ENCODE measurements around the gene C5AR2. TPM values are rescaled to one million over a fixed set of nuclear protein-coding genes. Genes with fewer than 3 reads are reported as not detected.
"Not testable (repeated sequence)": the region's sequence is repeated elsewhere in the genome, so short reads cannot be mapped to it uniquely, and the experiment has no call there.

The C5AR2 gene
- total and polyA plus RNA-seq, 2 donors from 2014 or later, result 2.5 to 3.0 TPM

DNA sequence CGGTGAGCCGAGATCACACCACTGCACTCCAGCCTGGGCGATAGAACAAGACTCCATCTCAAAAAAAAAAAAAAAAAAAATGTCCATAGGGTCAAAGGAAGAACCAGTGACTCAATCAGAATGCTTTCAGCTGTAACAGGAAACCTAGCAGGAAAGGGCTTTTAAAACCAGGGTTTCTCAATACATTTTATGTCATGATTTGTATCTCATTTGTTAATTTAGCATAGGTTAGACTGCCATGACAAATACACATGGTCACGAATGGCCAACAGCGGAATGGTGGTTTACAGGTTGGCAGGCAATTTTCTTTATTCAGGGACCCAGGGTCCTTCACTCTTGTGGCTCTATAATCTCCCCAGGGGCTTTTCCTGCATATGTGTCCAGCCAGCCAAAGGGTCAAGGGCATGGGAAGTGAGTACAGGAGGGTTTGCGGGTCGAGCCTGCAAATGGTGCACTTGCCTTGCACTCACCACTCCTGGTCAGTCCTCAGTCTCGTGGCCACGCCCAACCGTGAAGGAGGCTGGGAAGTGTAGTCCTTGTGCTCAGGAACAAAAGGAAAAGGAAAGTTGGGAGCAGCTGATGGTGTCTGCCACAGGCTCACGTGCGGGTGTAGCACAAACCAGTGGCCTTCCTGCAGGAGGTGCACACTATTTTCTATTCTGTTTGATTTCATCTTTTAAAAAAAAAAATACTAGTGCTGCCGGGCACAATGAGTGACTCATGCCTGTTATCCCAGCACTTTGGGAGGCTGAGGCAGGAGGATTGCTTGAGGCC, 32.0 kb downstream of the C5AR2 start:
- Histone ChIP-seq H3K36me3 (ENCODE audit: control insufficient read depth in 2 of 3, insufficient read depth in 3 of 3, low read length in 3 of 3) (peaks cover 3 to 34% (median 15%) of the 10 kb centered on the region in 3 donors), H3K4me1 (ENCODE audit: control insufficient read depth in 2 of 3, insufficient read depth in 2 of 3, low read depth in 1 of 3, low read length in 3 of 3) (no peaks in the 10 kb centered on the region), H3K9me3 (ENCODE audit: control insufficient read depth in 2 of 3, insufficient read depth in 1 of 3, low read length in 3 of 3) (no peaks in the 10 kb centered on the region), H3K27ac (ENCODE audit: low read depth in 2 of 2, low read length in 2 of 2) (no peak overlapping the region), H3K9ac (ENCODE audit: low read length in 3 of 3) (no peak overlapping the region), H3K4me3 (ENCODE audit: low read length in 3 of 3) (no peak overlapping the region), H3K27me3 (ENCODE audit: control insufficient read depth, insufficient read depth, low read length) (no peaks in the 10 kb centered on the region)
- DNase-seq (no peak), FAIRE-seq (no peak)
- intact Hi-C loops (cut with DNase I), result no loop called here
- no peak for TF ChIP-seq CTCF (IDR thresholded peaks at IDR 0.05; ENCODE audit: borderline replicate concordance, extremely low read depth, insufficient read depth)

- H3K4me3 ChIP-seq (ENCODE audit: low read length in 3 of 3); DNase-seq; FAIRE-seq; H3K27me3 ChIP-seq (ENCODE audit: control insufficient read depth, insufficient read depth, low read length); H3K4me1 ChIP-seq (ENCODE audit: control insufficient read depth in 2 of 3, insufficient read depth in 2 of 3, low read depth in 1 of 3, low read length in 3 of 3); intact Hi-C loops (cut with DNase I); H3K9me3 ChIP-seq (ENCODE audit: control insufficient read depth in 2 of 3, insufficient read depth in 1 of 3, low read length in 3 of 3); H3K27ac ChIP-seq (ENCODE audit: low read depth in 2 of 2, low read length in 2 of 2); H3K9ac ChIP-seq (ENCODE audit: low read length in 3 of 3): not testable (repeated sequence)
- H3K36me3 ChIP-seq (ENCODE audit: control insufficient read depth in 2 of 3, insufficient read depth in 3 of 3, low read length in 3 of 3), result peaks cover 0 to 34% (median 17%) of the 10 kb centered on the region in 3 donors
These were observed 33.5 kb downstream of the C5AR2 start for GRCh38 chr19:47365455-47365854.

- no peak for TF ChIP-seq CTCF (IDR thresholded peaks at IDR 0.05; ENCODE audit: borderline replicate concordance, extremely low read depth, insufficient read depth)
- H3K36me3 ChIP-seq (ENCODE audit: control insufficient read depth in 2 of 3, insufficient read depth in 3 of 3, low read length in 3 of 3), result peaks cover 0 to 25% (median 13%) of the 10 kb centered on the region in 3 donors
- intact Hi-C loops (cut with DNase I), result no loop called here
- H3K9me3 ChIP-seq (ENCODE audit: control insufficient read depth in 2 of 3, insufficient read depth in 1 of 3, low read length in 3 of 3), result no peaks in the 10 kb centered on the region
- FAIRE-seq (no peak), DNase-seq (no peak)
- no peaks in the 10 kb centered on the region for H3K27me3 ChIP-seq (ENCODE audit: control insufficient read depth, insufficient read depth, low read length)
- H3K4me1 ChIP-seq (ENCODE audit: control insufficient read depth in 2 of 3, insufficient read depth in 2 of 3, low read depth in 1 of 3, low read length in 3 of 3), result no peaks in the 10 kb centered on the region
- no peak overlapping the region for H3K27ac ChIP-seq (ENCODE audit: low read depth in 2 of 2, low read length in 2 of 2)
- H3K9ac ChIP-seq (ENCODE audit: low read length in 3 of 3), result no peak overlapping the region
- H3K4me3 ChIP-seq (ENCODE audit: low read length in 3 of 3), result no peak overlapping the region
These were observed 38.2 kb downstream of the C5AR2 start for GRCh38 chr19:47370045-47370611.

DNA sequence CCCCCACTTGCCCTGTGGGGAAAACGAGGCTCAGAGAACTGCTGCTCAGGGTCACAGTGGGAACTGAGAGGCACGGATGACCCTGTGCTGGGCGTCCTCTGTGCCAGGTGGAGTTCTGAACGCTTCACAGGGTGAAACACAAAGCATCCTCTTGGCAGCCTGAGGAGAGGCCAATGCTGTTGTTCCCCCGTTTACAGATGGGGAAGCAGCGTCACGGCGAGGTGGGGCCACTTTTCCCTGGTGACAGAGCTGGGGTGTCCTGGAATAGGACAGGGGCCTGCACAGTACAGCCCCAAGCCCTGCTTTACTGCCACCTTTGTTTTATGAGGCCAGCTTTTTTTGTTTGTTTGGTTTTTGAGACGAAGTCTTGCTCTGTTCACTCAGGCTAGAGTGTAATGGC, 39.3 kb downstream of the C5AR2 start:
- Histone ChIP-seq H3K9ac (ENCODE audit: low read length in 3 of 3) (no peak overlapping the region), H3K4me1 (ENCODE audit: control insufficient read depth in 2 of 3, insufficient read depth in 2 of 3, low read depth in 1 of 3, low read length in 3 of 3) (no peaks in the 10 kb centered on the region), H3K27me3 (ENCODE audit: control insufficient read depth, insufficient read depth, low read length) (no peaks in the 10 kb centered on the region), H3K36me3 (ENCODE audit: control insufficient read depth in 2 of 3, insufficient read depth in 3 of 3, low read length in 3 of 3) (peaks cover 0 to 26% (median 15%) of the 10 kb centered on the region in 3 donors), H3K4me3 (ENCODE audit: low read length in 3 of 3) (no peak overlapping the region), H3K9me3 (ENCODE audit: control insufficient read depth in 2 of 3, insufficient read depth in 1 of 3, low read length in 3 of 3) (no peaks in the 10 kb centered on the region), H3K27ac (ENCODE audit: low read depth in 2 of 2, low read length in 2 of 2) (no peak overlapping the region)
- no peak for TF ChIP-seq CTCF (IDR thresholded peaks at IDR 0.05; ENCODE audit: borderline replicate concordance, extremely low read depth, insufficient read depth)
- intact Hi-C loops (cut with DNase I), result no loop called here
- FAIRE-seq (no peak), DNase-seq (no peak)

Measured in kidney (tissue), 14 donors.